OCI-LY7 (cell line): ENCODE measurements around the gene DGCR2.

Experiments
- CTCF ChIP-seq: fragments of 200-600 bp; sonication (generic); conservative IDR thresholded peaks from 2 replicates; pipeline ENCODE4 v1.5.1; 2014; ENCODE audit warnings: mild to moderate bottlenecking, antibody characterized with exemption, low read length, moderate library complexity, mixed read lengths
- EZH2phosphoT487 ChIP-seq: fragments of 200-600 bp; sonication (generic); IDR thresholded peaks from 2 replicates; pipeline ENCODE4 v1.6.1; 2018; ENCODE audit warnings: low read depth, borderline replicate concordance, mild to moderate bottlenecking, mixed run types, antibody characterized with exemption, low read length, moderate library complexity, mixed read lengths

- TF ChIP-seq CTCF (no peak), EZH2phosphoT487 (no peak)
These were observed 51.6 kb downstream of the DGCR2 start for GRCh38 chr22:19070397-19071169.
